Measurements from ENCODE around the gene DUSP21. TPM values are rescaled to one million over a fixed set of nuclear protein-coding genes. Genes with fewer than 3 reads are reported as not detected.
A peak's percentile ranks its signal among the peaks of the same experiment; 100 is the strongest.

DUSP21 gene
- total RNA-seq, 4 donors from 2014 or later, result not detected

DNA sequence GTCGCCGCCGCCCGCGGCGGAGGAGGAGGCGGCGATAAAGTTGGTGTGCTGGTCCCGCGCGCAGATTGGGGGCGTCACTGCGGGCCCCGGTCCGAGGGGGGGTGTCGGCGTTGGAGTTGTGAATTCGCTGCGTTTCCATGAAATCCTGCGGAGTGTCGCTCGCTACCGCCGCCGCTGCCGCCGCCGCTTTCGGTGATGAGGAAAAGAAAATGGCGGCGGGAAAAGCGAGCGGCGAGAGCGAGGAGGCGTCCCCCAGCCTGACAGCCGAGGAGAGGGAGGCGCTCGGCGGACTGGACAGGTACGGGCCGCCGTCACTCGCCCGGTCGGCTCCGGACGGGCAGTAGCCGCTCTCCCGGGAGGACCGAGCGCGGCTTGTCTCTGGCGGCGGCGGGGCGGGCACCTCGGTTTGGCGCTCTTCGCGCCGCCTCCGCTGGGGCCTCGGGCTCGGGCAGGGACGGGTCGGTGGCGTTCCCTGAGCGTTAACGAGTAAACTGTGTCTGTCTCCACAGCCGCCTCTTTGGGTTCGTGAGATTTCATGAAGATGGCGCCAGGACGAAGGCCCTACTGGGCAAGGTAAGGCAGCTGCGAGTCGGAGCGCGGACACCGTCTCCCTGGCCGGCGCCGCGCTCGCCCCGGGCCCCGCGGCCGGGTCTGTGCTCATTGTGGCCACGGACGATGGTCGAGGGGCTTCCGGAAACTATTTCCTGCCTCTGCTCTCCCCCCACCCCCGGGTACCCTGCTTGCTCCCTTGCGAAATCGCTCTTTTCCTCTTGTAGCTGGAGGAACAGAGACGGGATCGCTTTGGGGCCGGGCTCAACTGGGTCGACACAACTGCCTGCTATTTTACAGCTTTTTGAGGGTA lies 29.8 kb downstream of the DUSP21 start:
- no peak for TF ChIP-seq POLR2A (IDR thresholded peaks at IDR 0.05)
- TF ChIP-seq, protein P1, sequence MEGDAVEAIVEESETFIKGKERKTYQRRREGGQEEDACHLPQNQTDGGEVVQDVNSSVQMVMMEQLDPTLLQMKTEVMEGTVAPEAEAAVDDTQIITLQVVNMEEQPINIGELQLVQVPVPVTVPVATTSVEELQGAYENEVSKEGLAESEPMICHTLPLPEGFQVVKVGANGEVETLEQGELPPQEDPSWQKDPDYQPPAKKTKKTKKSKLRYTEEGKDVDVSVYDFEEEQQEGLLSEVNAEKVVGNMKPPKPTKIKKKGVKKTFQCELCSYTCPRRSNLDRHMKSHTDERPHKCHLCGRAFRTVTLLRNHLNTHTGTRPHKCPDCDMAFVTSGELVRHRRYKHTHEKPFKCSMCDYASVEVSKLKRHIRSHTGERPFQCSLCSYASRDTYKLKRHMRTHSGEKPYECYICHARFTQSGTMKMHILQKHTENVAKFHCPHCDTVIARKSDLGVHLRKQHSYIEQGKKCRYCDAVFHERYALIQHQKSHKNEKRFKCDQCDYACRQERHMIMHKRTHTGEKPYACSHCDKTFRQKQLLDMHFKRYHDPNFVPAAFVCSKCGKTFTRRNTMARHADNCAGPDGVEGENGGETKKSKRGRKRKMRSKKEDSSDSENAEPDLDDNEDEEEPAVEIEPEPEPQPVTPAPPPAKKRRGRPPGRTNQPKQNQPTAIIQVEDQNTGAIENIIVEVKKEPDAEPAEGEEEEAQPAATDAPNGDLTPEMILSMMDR (IDR thresholded peaks at IDR 0.05), result no peak
- Histone ChIP-seq H3K4me3 (peak overlapping the region; percentile 84 to 97 (median 94)), H3K9me3 (no peaks in the 10 kb centered on the region), H3K4me1 (no peaks in the 10 kb centered on the region), H3K36me3 (no peaks in the 10 kb centered on the region), H3K27me3 (no peaks in the 10 kb centered on the region), H3K27ac (peak overlapping the region; percentile 99 to 100 (median 99))
- DNase-seq, result peak; percentile 48 to 77 (median 61)

DNA sequence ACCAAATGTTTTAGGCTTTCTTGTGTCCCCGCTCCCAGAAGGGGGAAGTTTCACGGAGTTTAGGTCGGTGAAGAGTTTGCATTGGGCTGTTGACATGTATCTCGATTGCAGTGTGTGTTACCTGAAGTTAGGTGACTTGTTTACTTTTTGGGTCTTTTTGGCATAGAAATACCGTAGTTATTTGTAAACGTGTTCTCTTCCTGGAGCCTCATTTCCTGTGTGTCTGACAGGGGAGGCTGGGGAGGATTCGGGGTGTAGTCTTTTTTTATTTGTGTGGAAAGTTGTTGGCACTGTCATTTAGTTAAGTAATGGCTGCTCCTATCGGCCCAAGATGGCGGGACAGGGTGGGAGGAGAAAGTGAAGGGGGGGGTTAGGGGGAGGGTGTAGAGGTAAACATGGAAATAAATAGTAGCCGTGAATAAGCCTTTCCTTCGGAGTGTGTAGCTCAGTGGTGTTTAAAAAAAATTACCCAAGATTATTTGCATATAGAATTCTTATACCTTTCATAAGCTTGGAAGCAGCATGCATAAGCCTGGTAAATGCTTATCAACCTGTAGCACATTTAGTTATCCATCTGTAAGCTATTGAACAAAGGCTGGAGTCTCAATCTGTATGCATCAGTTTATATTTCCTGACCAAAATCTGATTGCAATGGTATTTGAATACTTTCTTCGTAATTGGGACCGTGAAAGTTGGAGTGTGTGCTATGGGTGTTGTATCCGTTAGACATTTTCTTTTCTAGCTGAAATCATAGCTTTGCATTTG lies 30.8 kb downstream of the DUSP21 start:
- TF ChIP-seq, protein P1 (IDR thresholded peaks at IDR 0.05), result no peak
- TF ChIP-seq POLR2A (IDR thresholded peaks at IDR 0.05), result no peak
- H3K4me3 ChIP-seq, result peak overlapping the region; percentile 84 to 97 (median 94)
- H3K4me1 ChIP-seq, result no peaks in the 10 kb centered on the region
- H3K27ac ChIP-seq, result peak overlapping the region; percentile 99 to 100 (median 99)
- no peaks in the 10 kb centered on the region for H3K36me3 ChIP-seq
- H3K27me3 ChIP-seq, result no peaks in the 10 kb centered on the region
- H3K9me3 ChIP-seq, result no peaks in the 10 kb centered on the region
- DNase-seq, result peak in 2 of 3 donors; percentile 58 to 64

DNA sequence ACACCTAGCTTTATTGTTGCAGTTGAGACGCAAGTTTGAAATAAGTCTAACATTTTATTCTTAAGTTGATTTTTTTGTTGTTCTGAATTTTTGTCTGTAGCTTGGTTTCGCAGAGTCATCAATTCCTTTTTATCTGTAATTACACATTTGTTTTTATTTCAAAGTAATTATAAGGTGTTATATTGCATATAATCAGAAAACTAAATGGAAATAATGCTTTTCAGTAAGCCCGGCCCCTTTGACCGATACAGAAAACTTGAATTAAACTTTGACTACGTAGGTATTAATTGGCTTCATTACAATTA lies 31.3 kb downstream of the DUSP21 start:
- no peaks in the 10 kb centered on the region for H3K36me3 ChIP-seq
- TF ChIP-seq, protein P1 (IDR thresholded peaks at IDR 0.05), result no peak
- no peak for TF ChIP-seq POLR2A (IDR thresholded peaks at IDR 0.05)
- peak overlapping the region; percentile 84 to 97 (median 94) for H3K4me3 ChIP-seq
- no peak for DNase-seq
- H3K27ac ChIP-seq, result peak overlapping the region in 3 of 4 donors; percentile 99 to 100 (median 99)
- H3K9me3 ChIP-seq, result no peaks in the 10 kb centered on the region
- H3K27me3 ChIP-seq, result no peaks in the 10 kb centered on the region
- no peaks in the 10 kb centered on the region for H3K4me1 ChIP-seq

DNA sequence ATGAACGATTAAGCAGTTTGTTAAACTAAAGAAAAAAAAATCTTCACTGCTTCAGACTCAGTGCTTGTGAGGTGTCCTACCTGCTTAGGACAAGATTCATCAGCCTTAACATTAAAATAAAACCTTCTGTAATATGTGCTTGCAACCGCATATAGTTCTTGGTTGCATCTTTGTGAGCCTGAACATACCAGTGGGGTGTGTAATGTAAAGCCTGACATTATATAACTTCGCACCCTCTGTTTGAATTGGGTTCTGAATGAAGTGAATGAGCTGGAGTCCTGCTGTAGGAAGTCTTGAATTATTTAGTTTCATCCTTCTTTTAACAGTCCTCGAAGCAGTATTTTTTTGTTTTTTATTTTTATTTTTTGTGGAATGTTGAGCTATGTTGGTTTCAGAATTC lies 32.3 kb downstream of the DUSP21 start:
- Histone ChIP-seq H3K27me3 (no peaks in the 10 kb centered on the region), H3K4me3 (peak overlapping the region in 2 of 4 donors; percentile 93 to 97), H3K4me1 (no peaks in the 10 kb centered on the region), H3K9me3 (no peaks in the 10 kb centered on the region), H3K36me3 (no peaks in the 10 kb centered on the region), H3K27ac (no peak overlapping the region)
- DNase-seq, result no peak
- TF ChIP-seq, protein P1 (IDR thresholded peaks at IDR 0.05), result no peak
- no peak for TF ChIP-seq POLR2A (IDR thresholded peaks at IDR 0.05)

DNA sequence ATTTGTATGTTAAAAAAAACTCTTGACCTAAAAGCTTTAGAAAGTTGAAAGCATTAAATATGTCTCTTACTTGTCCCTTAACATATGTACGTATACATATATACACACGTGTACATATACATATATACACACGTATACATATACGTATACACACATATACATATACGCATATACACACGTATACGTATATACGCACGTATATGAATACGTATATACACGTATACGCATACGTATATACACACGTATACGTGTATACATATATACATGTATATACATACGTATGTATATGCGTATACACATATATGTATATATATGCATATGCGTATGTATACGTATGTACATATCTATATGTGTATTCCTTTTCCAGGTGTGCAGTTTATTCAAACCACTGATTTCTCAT lies 32.9 kb downstream of the DUSP21 start:
- no peak for TF ChIP-seq POLR2A (IDR thresholded peaks at IDR 0.05)
- TF ChIP-seq, protein P1 (IDR thresholded peaks at IDR 0.05), result no peak
- no peak overlapping the region for H3K27ac ChIP-seq
- no peaks in the 10 kb centered on the region for H3K27me3 ChIP-seq
- no peaks in the 10 kb centered on the region for H3K9me3 ChIP-seq
- no peaks in the 10 kb centered on the region for H3K4me1 ChIP-seq
- H3K36me3 ChIP-seq, result no peaks in the 10 kb centered on the region
- no peak overlapping the region for H3K4me3 ChIP-seq
- DNase-seq, result no peak
